ENCODE data around the gene AKAP4. TPM values are rescaled to one million over a fixed set of nuclear protein-coding genes. Genes with fewer than 3 reads are reported as not detected.

Gene AKAP4
- polyA plus RNA-seq, 2 of the 4 experiments (the other 2 are of a cell fraction): not detected

- no peak for FAIRE-seq
- Histone ChIP-seq H3K4me2 (no peak overlapping the region), H3K4me3 (no peak overlapping the region), H3K4me1 (no peaks in the 10 kb centered on the region), H3K27ac (no peak overlapping the region), H3K9me3 (no peaks in the 10 kb centered on the region)
- POLR2A ChIA-PET: no interaction called here
- CTCF ChIA-PET: no interaction called here
- WGBS (ENCODE audit: missing lambda C conversion rate): 14% methylated on average over 3 of the region's 3 CpGs
- no peak for ATAC-seq
- DNase-seq (ENCODE audit: low read depth in 1 of 2, low spot score in 1 of 2): no peak
- TF ChIP-seq NPAS2 (CRISPR knock-in tag; IDR thresholded peaks at IDR 0.05; ENCODE audit: borderline replicate concordance) (no peak), FOSL2 (IDR thresholded peaks at IDR 0.05) (no peak), FOSL2 (CRISPR knock-in tag; IDR thresholded peaks at IDR 0.05) (no peak), REST (IDR thresholded peaks at IDR 0.05) (no peak), E2F6 (IDR thresholded peaks at IDR 0.05; ENCODE audit: borderline replicate concordance, low read depth) (no peak), ZFP36 (IDR thresholded peaks at IDR 0.05; ENCODE audit: borderline replicate concordance, partially characterized antibody) (no peak), SMC3 (IDR thresholded peaks at IDR 0.05) (no peak), MAFK (IDR thresholded peaks at IDR 0.05; ENCODE audit: partially characterized antibody) (no peak), FOXS1 (CRISPR knock-in tag; IDR thresholded peaks at IDR 0.05) (no peak)
Observed at GRCh38 chrX:50183891-50184290, 16.9 kb downstream of the AKAP4 start.

- no peak for TF ChIP-seq TP53 (CRISPR knock-in tag; IDR thresholded peaks at IDR 0.05)
- H3K4me3 ChIP-seq: no peak overlapping the region
- ChIA-PET POLR2A (no interaction called here), CTCF (interaction anchor here (0.6 to 0.9 kb wide), 2 partner anchors 25 to 67 kb away, joined by 3 to 4 read pairs; no protein-coding TSS in a partner anchor)
- H3K4me1 ChIP-seq: no peaks in the 10 kb centered on the region
- FAIRE-seq (no peak), DNase-seq (ENCODE audit: low read depth in 1 of 2, low spot score in 1 of 2) (peak; percentile 1 to 12), ATAC-seq (peak in 1 of 2 experiments; percentile 47; a peak in 2 of 6 replicates)
- H3K27ac ChIP-seq: no peak overlapping the region
- H3K4me2 ChIP-seq: 0 out of 3 replicates have a peak overlapping the region, but pooled peaks have one; percentile 13
- WGBS (ENCODE audit: missing lambda C conversion rate): 36% methylated on average over 8 of the region's 10 CpGs
- H3K9me3 ChIP-seq: no peaks in the 10 kb centered on the region
Observed at GRCh38 chrX:50180073-50180940, 20.5 kb downstream of the AKAP4 start.

- Histone ChIP-seq H3K4me3 (no peak overlapping the region), H3K9me3 (no peaks in the 10 kb centered on the region), H3K27ac (no peak overlapping the region), H3K4me1 (no peaks in the 10 kb centered on the region), H3K4me2 (no peak overlapping the region)
- WGBS (ENCODE audit: missing lambda C conversion rate): 58% methylated on average over 3 of the region's 3 CpGs
- TF ChIP-seq TP53 (CRISPR knock-in tag; IDR thresholded peaks at IDR 0.05): no peak
- ATAC-seq (no peak), DNase-seq (ENCODE audit: low read depth in 1 of 2, low spot score in 1 of 2) (no peak), FAIRE-seq (no peak)
- ChIA-PET CTCF (no interaction called here), POLR2A (no interaction called here)
Observed at GRCh38 chrX:50169717-50170116, 31.1 kb downstream of the AKAP4 start.

- peak; percentile 7 for FAIRE-seq
- CTCF ChIA-PET: interaction anchor here (1.2 kb wide), 1 partner anchor 32 kb away, joined by 3 read pairs; no protein-coding TSS in a partner anchor
- Histone ChIP-seq H3K9me3 (no peaks in the 10 kb centered on the region), H3K4me2 (no peak overlapping the region), H3K27ac (no peak overlapping the region), H3K4me3 (no peak overlapping the region), H3K4me1 (no peaks in the 10 kb centered on the region)
- 50% methylated on average over 5 of the region's 5 CpGs for WGBS (ENCODE audit: missing lambda C conversion rate)
- peak; percentile 61; the same call in 1 of the 2 replicates for TF ChIP-seq NFE2L2 (conservative IDR thresholded peaks at IDR 0.05; ENCODE audit: low read length)
- no peak for TF ChIP-seq E2F6 (IDR thresholded peaks at IDR 0.05; ENCODE audit: borderline replicate concordance, low read depth)
- TF ChIP-seq MAFK (IDR thresholded peaks at IDR 0.05; ENCODE audit: partially characterized antibody): peak; percentile 69
- no peak for ATAC-seq
- DNase-seq (ENCODE audit: low read depth in 1 of 2, low spot score in 1 of 2): no peak
- POLR2A ChIA-PET: no interaction called here
Observed at GRCh38 chrX:50168241-50168687, 32.5 kb downstream of the AKAP4 start.
